ENCODE measurements around the gene CFAP206.

- no peak for TF ChIP-seq ATF7 (IDR thresholded peaks at IDR 0.05; ENCODE audit: low read depth)
- no peak for TF ChIP-seq BMI1 (IDR thresholded peaks at IDR 0.05; ENCODE audit: borderline replicate concordance)
- no peak for TF ChIP-seq EZH2 (IDR thresholded peaks at IDR 0.05; ENCODE audit: borderline replicate concordance, control insufficient read depth, low read depth, low read length)
- TF ChIP-seq IKZF1 (conservative IDR thresholded peaks at IDR 0.05) = no peak
- no peak for TF ChIP-seq FOXM1 (IDR thresholded peaks at IDR 0.05; ENCODE audit: low read depth, low read length)
- no peak for TF ChIP-seq HDAC6 (IDR thresholded peaks at IDR 0.05; ENCODE audit: unreplicated experiment)
- TF ChIP-seq PML (IDR thresholded peaks at IDR 0.05; ENCODE audit: low read length) = no peak
Measured at GRCh38 chr6:87375315-87375714, 32.5 kb upstream of the CFAP206 start.
